ENCODE measurements around the gene RSBN1L. TPM values are rescaled to one million over a fixed set of nuclear protein-coding genes. Genes with fewer than 3 reads are reported as not detected.

Gene RSBN1L
- total and polyA plus RNA-seq, 11 donors: 4.0 to 12.1 (median 9.0) TPM

GRCh38 chr7:77766801-77767605, 70.7 kb downstream of the RSBN1L start:
- Histone ChIP-seq H3K27ac (no peak overlapping the region), H3K9me3 (no peaks in the 10 kb centered on the region), H3K4me1 (peaks cover 0 to 22% (median 0%) of the 10 kb centered on the region in 12 donors), H3K36me3 (peaks cover 0 to 49% (median 29%) of the 10 kb centered on the region in 9 donors), H3K27me3 (no peaks in the 10 kb centered on the region), H3K4me3 (no peak overlapping the region)
- DNase-seq: no peak
- no peak for ATAC-seq
- TF ChIP-seq CTCF (IDR thresholded peaks at IDR 0.05) (no peak), POLR2A (IDR thresholded peaks at IDR 0.05) (no peak)
- intact Hi-C loops (cut with DNase I): loop anchor here in 2 of 10 donors (1.0 to 10.0 kb wide), 2 partner anchors 31 to 232 kb away; partner anchors contain the start of genes PHTF2 (in 1 of the 2), PTPN12 (in 1 of the 2) and TMEM60 (in 1 of the 2)
- WGBS, 4 donors: 88 to 93% (median 89%) methylated on average over 6 of the region's 6 CpGs

- H3K4me1 ChIP-seq: peaks cover 0 to 5% (median 0%) of the 10 kb centered on the region in 12 donors
- H3K9me3 ChIP-seq: no peaks in the 10 kb centered on the region
- intact Hi-C loops (cut with DNase I): no loop called here
- no peaks in the 10 kb centered on the region for H3K27me3 ChIP-seq
- ATAC-seq: no peak
- H3K36me3 ChIP-seq: peaks cover 0 to 80% (median 62%) of the 10 kb centered on the region in 9 donors
- 85 to 93% (median 91%) methylated on average over 8 of the region's 8 CpGs for WGBS, 4 donors
- no peak overlapping the region for H3K4me3 ChIP-seq
- TF ChIP-seq CTCF (IDR thresholded peaks at IDR 0.05) (no peak), POLR2A (IDR thresholded peaks at IDR 0.05) (no peak)
- H3K27ac ChIP-seq: no peak overlapping the region
- no peak for DNase-seq
These were observed 74.1 kb downstream of the RSBN1L start for GRCh38 chr7:77770316-77770715.

GRCh38 chr7:77771901-77772300, 75.6 kb downstream of the RSBN1L start:
- no peak for ATAC-seq
- no peak overlapping the region for H3K4me3 ChIP-seq
- TF ChIP-seq CTCF (IDR thresholded peaks at IDR 0.05) (no peak), POLR2A (IDR thresholded peaks at IDR 0.05) (no peak)
- no peak for DNase-seq
- H3K9me3 ChIP-seq: peaks cover 0 to 9% (median 0%) of the 10 kb centered on the region in 12 donors
- H3K27ac ChIP-seq: no peak overlapping the region
- no peaks in the 10 kb centered on the region for H3K27me3 ChIP-seq
- H3K4me1 ChIP-seq: no peaks in the 10 kb centered on the region
- peaks cover 0 to 85% (median 76%) of the 10 kb centered on the region in 9 donors for H3K36me3 ChIP-seq
- intact Hi-C loops (cut with DNase I): no loop called here

GRCh38 chr7:77778535-77778934, 82.3 kb downstream of the RSBN1L start:
- no peak for ATAC-seq
- H3K4me3 ChIP-seq: no peak overlapping the region
- H3K27ac ChIP-seq: no peak overlapping the region
- H3K27me3 ChIP-seq: no peaks in the 10 kb centered on the region
- no peak for DNase-seq
- WGBS, 4 donors: 94 to 97% (median 95%) methylated on average over 2 of the region's 2 CpGs
- H3K4me1 ChIP-seq: no peaks in the 10 kb centered on the region
- intact Hi-C loops (cut with DNase I): no loop called here
- TF ChIP-seq CTCF (IDR thresholded peaks at IDR 0.05): no peak
- TF ChIP-seq POLR2A (IDR thresholded peaks at IDR 0.05): no peak
- H3K9me3 ChIP-seq: peaks cover 0 to 14% (median 0%) of the 10 kb centered on the region in 12 donors
- peaks cover 0 to 95% (median 79%) of the 10 kb centered on the region in 9 donors for H3K36me3 ChIP-seq
